ENCODE results near the gene AKAP13. TPM values are rescaled to one million over a fixed set of nuclear protein-coding genes. Genes with fewer than 3 reads are reported as not detected.

AKAP13 gene
- total RNA-seq, 2 donors from 2014 or later, result 151 to 159 TPM

DNA sequence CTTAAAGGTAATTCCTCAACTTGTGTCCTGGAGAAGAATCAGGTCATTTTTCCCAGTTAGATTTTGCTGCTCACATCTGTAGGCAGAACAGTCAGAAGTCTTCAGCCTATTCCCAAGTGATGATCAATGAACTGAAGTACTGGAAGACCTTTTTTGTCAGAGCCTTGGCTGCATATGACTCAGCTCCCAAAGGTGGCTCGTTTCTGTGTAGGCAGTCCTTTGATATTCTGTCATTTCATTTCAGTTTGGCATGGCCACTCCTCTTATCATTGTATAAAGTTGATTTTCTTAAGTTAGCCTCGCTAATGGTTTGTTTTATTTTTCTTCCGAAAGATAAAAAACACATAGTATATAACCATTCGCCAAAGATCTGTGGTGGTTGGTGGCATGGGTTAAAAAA, 323.7 kb downstream of the AKAP13 start:
- ATAC-seq (no peak), DNase-seq (no peak)
- intact Hi-C loops (cut with DNase I, micrococcal nuclease), result no loop called here

DNA sequence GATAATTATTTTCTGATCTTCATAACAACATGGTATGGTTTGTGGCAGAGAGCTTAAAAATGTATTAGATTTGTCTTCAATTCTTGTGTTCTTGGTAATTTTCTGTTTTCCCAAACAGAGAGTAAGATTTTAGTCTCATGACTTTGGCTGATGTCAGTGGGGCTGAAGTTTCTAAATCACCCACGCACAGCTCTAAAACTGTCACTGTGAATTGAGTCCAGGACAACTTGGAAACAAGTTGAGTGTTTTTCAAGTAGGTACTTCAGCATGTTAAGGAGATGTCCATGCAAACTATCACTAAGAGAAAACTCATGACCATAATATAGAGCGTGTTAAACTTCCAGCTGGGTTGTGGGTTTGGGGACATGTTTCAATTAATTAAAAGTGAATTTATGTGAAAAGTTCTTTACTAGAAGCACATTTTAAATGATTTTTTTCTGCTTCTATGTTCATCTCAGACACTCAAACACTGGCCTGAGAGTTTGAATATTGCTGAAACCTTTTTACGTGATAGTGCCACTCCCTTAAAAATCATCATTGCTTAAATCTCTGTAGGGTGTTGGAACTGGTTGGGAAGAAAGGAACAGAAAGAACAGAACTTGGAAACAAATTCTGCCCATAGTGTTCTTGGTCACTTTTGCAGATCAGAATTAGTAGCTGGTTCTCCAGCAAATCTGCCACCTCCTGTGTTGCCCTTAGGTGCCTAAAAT, 324.5 kb downstream of the AKAP13 start:
- DNase-seq (no peak), ATAC-seq (no peak)
- intact Hi-C loops (cut with DNase I, micrococcal nuclease), result no loop called here

DNA sequence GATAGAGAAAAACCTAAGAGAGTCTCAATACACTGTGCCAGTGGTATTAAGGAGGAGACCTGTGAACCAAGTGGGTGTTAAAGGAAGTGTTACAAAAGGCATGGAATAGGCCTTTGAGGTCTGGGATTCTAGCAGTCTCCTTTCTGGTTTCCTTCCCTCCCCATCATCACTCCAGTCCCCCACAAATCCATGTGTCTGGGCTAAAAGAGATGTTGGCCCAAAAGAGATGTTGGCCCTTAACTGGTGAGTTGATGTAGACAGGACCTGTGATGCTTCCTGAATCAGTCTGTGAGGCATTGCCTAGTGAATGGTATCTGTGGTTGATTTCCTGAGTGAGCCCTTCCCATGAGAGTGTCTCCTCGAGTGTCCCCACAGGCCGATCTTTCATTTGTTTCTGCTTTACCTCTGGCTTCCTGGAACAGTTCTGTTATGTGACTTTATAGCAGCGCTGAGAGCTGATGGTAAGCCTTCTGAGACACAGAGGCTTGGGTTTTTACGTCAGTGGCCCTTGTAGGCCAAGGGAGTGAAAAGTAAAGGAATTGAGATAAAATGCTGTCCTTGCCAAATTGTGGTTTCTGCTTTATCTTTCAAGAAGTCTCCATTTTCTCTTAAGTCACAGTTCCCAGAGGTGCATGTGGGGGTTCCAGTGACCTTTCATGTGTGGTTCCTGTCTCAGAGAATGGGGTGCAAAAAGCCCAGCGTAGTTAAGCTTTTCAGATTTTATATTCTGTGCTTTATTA, 326.5 kb downstream of the AKAP13 start:
- intact Hi-C loops (cut with DNase I, micrococcal nuclease), result no loop called here
- DNase-seq (peak in 1 of 2 donors; percentile 26), ATAC-seq (peak; percentile 53)

DNA sequence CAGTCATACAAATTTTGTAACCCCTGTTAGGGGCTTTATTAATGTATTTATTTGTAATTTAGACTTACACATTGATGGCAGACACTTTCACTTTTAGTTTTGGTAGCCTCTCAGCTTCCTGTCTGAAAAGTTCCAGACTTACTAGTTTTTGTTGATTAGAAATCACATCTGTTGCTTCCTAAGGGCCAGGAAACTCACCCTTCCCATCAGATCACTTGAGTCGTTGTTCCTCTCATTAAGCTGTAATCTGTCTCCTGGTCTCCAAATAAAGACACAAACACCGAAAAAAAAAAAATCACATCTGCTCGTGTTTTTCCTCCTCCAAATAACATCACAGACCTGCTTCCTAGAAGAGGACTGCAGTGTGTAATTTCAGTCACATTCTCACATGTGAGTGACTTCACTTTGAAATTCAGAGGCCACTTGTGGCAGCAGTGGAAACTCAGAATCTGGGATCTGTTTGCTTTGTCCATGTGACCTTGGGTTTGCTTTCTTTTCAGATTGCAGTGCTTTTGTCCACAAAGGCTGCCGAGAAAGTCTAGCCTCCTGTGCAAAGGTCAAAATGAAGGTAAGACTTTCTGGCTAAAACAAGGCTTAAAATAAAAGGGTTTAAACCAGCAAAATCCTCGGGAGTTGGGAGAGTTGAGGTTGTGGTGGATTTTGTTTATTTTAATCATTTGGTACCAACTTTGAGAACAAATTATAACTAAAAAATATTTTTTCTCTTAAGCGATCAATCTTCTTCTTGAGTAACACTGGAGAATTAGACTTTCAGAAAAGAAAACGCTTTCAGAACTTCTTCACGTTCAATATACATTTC, 327.3 kb downstream of the AKAP13 start:
- DNase-seq, result no peak
- peak; percentile 68 for ATAC-seq
- intact Hi-C loops (cut with DNase I, micrococcal nuclease), result no loop called here

DNA sequence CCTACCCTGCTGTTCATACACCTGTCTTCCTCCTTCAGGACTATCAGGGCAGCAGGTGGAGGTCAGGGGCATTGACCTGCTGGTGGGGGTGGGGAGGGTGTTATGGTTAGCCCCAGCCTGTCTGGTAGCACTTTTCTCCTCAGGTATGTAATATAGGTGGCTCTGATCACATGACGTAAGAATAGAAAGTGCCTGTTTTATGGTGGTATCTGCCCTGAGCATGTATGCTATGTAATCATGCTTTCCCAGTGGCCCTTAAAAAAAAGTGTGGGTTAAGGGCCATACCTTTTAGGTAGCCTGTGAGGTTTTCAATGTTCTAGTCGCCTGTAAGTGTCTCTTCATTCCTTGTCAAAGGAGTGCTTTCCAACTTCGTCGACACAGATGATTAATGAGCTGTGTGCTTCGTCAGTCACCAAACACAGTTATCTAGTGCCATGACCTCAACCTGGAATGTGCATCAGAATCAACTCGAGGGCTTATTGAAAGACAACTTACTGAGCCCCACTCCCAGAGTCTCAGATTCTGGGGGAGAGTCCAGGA, 328.1 kb downstream of the AKAP13 start:
- intact Hi-C loops (cut with DNase I, micrococcal nuclease), result no loop called here
- DNase-seq (no peak), ATAC-seq (peak; percentile 65)

DNA sequence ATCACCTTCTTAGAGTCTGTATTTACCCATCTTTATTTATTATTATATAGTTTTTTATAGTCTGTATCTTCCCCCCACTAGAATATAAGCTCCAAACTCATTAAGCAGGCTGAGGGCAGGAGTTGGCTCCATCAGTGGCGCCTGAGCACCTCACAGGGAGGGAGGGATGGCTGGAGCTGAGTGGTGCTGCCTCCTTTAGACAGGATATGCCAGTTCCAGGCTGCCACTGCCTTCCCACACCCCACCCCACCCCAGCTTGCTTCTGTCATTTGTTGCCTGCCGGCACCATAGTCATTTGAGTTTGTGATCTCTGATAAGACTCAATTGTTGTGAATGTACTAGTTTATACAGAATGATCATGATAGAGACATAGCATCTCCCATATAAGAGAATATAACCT, 328.8 kb downstream of the AKAP13 start:
- intact Hi-C loops (cut with DNase I, micrococcal nuclease), result no loop called here

DNA sequence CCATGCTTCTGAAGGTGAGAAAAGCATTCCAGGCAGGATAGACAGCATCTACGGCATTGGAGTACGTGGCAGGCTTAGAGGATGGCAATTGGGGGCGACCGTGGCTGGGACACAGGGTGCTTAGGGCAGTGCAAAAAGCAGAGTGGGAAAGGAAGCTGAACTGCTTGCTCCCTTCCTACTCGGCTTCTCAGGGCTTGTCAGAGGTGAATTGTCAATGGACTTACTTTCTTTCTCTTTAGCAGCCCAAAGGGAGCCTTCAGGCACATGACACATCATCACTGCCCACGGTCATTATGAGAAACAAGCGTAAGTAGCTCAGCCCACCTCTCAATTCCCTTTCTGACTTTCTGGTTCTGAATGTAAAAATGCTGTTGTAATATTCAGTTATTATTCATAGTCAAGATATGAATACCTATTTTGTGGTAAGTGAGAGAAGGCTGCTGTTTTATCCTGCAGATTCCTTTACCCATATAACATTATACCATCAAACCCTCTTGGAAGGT, 330.0 kb downstream of the AKAP13 start:
- intact Hi-C loops (cut with DNase I, micrococcal nuclease), result no loop called here
- ATAC-seq (no peak), DNase-seq (no peak)

More for the DNA sequence above, 328.8 kb downstream of the AKAP13 start:
- DNase-seq, result peak in 1 of 2 donors; percentile 33
- peak; percentile 31 for ATAC-seq

DNA sequence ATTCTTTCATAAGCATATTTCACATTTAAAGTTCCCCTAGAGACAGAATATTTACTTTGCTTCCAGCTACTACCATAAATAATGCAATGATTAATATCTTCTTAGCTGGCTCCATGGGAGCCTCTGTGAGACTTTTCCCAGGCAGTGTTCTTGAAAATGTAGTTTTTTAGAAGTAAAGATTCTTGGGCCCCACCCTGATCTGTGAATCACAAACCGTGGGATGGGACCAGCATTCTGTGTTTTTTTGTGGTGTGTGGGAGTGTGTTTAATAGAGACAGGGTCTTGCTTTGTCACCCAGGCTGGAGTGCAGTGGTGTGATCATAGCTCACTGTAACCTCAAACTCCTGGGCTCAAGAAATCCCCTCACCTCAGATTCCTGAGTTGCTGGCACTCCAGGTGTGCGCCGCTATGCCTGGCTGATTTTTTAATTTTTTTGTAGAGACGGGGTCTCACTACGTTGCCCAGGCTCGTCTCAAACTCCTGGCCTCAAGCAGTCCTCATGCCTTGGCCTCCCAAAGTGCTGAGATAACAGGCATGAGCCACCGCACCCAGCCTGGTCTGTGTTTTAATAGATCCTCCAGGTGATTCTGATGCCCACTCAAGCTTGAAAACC, 331.3 kb downstream of the AKAP13 start:
- ATAC-seq (no peak), DNase-seq (no peak)
- intact Hi-C loops (cut with DNase I, micrococcal nuclease), result no loop called here

GRCh38 chr15:85716261-85716660, 335.9 kb downstream of the AKAP13 start:
- DNase-seq (no peak), ATAC-seq (no peak)
- intact Hi-C loops (cut with DNase I, micrococcal nuclease), result no loop called here

GRCh38 chr15:85717212-85717611, 336.8 kb downstream of the AKAP13 start:
- intact Hi-C loops (cut with DNase I, micrococcal nuclease), result no loop called here
- ATAC-seq (no peak), DNase-seq (no peak)

GRCh38 chr15:85718271-85718971, 338.0 kb downstream of the AKAP13 start:
- no peak for DNase-seq
- no peak for ATAC-seq
- intact Hi-C loops (cut with DNase I, micrococcal nuclease), result no loop called here

- ATAC-seq (no peak), DNase-seq (no peak)
- intact Hi-C loops (cut with DNase I, micrococcal nuclease), result no loop called here
Measured at GRCh38 chr15:85718981-85719380, 338.6 kb downstream of the AKAP13 start.

DNA sequence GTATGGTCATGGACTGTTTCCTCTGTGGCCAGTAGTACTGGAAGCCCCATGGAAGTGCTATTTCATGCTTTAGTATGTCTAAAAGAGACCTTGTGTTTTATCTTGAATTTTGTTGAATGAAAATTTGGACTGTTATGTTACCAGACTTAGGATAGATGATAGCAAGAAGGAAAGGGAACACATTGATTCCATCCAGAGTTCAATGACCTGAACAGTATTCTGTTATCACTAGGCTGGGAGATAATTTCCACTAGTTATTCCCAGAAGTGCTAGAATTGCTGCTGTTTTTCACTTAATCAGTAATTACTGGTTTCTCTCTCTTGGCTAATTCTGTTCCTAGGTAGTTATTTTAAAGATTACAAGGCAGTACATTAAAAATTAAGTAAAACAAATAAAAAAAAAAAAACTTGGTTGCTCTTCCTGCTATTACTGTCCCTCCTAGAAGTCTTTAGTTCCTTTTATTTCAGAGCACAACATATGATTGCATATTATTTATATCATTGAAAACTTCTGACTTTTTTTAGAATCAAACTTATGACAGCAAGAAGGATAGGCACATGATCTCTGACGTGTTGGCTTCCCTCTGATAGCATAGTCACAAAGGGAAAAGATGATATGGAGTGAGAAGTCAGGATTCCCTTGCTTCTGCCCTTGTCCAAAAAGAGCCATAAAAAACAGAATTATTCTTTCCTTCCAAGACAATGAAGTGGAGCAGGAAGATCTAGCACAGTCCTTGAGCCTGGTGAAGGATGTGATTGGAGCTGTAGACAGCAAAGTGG, 342.2 kb downstream of the AKAP13 start:
- intact Hi-C loops (cut with DNase I, micrococcal nuclease), result loop anchor here in 1 of 2 donors (10.0 kb wide), 1 partner anchor 238 kb away; no protein-coding TSS in a partner anchor
- ATAC-seq (no peak), DNase-seq (no peak)

DNA sequence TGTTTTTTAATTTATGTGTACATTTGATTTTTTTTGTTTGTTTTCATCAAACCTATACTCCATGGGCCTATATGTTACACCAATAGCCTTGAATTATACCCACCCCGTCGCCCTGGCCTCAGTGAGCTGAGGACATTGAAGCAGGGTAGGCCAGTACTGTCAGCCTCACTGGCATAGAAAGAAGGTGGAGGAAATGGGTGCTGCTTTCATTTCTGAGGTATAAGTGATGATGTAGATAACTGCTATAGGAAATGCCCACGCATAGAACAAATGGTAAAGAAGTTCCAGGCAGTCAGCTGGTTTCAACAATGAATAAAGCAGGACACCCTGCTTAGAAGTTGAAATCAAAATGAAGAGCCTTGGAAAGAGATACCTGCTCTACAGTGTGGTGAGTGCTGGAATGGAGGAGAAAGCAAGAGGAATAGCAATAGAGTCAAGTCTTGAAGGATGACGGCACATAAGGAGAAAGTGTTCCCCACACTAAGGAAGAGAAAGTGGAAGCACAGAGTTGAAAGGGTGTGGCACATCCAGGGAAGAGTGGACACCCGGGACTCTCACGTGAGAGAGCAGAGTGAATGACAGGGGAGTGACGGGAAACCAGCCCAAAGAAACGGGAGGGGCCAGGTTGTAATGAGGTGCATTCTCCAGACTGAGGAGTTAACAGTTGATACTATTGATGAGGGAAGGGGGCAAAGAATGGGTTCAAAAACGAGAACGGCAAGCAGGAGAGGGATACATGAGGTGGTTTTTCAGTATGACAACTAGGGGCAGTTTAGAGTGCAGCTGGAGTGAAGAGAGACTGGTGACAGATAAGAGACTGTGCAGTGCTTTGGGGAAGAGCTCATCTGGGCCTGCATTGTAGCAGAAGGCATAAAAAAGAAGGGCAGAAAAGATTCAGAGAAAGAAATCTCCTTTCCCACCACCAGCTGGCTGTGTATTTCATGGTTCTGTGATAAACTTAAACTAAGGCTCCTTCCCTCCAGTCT, 343.9 kb downstream of the AKAP13 start:
- DNase-seq (no peak), ATAC-seq (peak; percentile 86)
- intact Hi-C loops (cut with DNase I, micrococcal nuclease), result loop anchor here in 1 of 2 donors (10.0 kb wide), 1 partner anchor 239 kb away; no protein-coding TSS in a partner anchor

GRCh38 chr15:85725019-85725418, 344.6 kb downstream of the AKAP13 start:
- DNase-seq, result no peak
- no peak for ATAC-seq
- intact Hi-C loops (cut with DNase I, micrococcal nuclease), result loop anchor here in 1 of 2 donors (10.0 kb wide), 1 partner anchor 240 kb away; no protein-coding TSS in a partner anchor

- intact Hi-C loops (cut with DNase I, micrococcal nuclease), result loop anchor here in 1 of 2 donors (10.0 kb wide), 1 partner anchor 241 kb away; no protein-coding TSS in a partner anchor
- ATAC-seq (no peak), DNase-seq (no peak)
Measured at GRCh38 chr15:85725564-85725963, 345.2 kb downstream of the AKAP13 start.
